GM19438 (cell line): ENCODE measurements around the gene TLR5.
"Not testable (repeated sequence)": the region's sequence is repeated elsewhere in the genome, so short reads cannot be mapped to it uniquely, and the experiment has no call there.

ENCODE experiments used
- ATAC-seq: cut with Tn5 transposase; IDR thresholded peaks from one replicate; pipeline ENCODE4 v1.9.1; 2021; ENCODE audit warnings: low read depth; ENCODE audit not compliant: unreplicated experiment

The TLR5 gene

GRCh38 chr1:223142795-223143536, at the start of gene TLR5:
TSS of gene TLR5 (minus strand) at chr1:223143248. CDS start at chr1:223113031, 30,217 bp downstream.
- ATAC-seq = peak; percentile 96

- no peak for ATAC-seq
These were observed 47.1 kb upstream of the TLR5 start for GRCh38 chr1:223189903-223190724.

GRCh38 chr1:223189525-223189902, 46.5 kb upstream of the TLR5 start:
- ATAC-seq = no peak

- no peak for ATAC-seq
These were observed 45.7 kb upstream of the TLR5 start for GRCh38 chr1:223188618-223189356.

GRCh38 chr1:223186800-223187199, 43.8 kb upstream of the TLR5 start:
- ATAC-seq = no peak

- ATAC-seq = no peak
These were observed 40.3 kb upstream of the TLR5 start for GRCh38 chr1:223183268-223183862.

- no peak for ATAC-seq
These were observed 37.8 kb upstream of the TLR5 start for GRCh38 chr1:223180731-223181321.

- ATAC-seq = no peak
These were observed 36.7 kb upstream of the TLR5 start for GRCh38 chr1:223179786-223180185.

GRCh38 chr1:223179280-223179679, 36.2 kb upstream of the TLR5 start:
- no peak for ATAC-seq

GRCh38 chr1:223177681-223178080, 34.6 kb upstream of the TLR5 start:
- ATAC-seq = no peak

GRCh38 chr1:223176437-223176836, 33.4 kb upstream of the TLR5 start:
- ATAC-seq = no peak

GRCh38 chr1:223175633-223176032, 32.6 kb upstream of the TLR5 start:
- ATAC-seq = no peak

- ATAC-seq = no peak
These were observed 32.0 kb upstream of the TLR5 start for GRCh38 chr1:223175032-223175431.

GRCh38 chr1:223169458-223169857, 26.4 kb upstream of the TLR5 start:
- ATAC-seq = not testable (repeated sequence)

GRCh38 chr1:223161321-223161720, 18.3 kb upstream of the TLR5 start:
- no peak for ATAC-seq

GRCh38 chr1:223156343-223156742, 13.3 kb upstream of the TLR5 start:
- no peak for ATAC-seq

- no peak for ATAC-seq
These were observed 12.1 kb upstream of the TLR5 start for GRCh38 chr1:223155153-223155552.

GRCh38 chr1:223153177-223154119, 10.4 kb upstream of the TLR5 start:
- ATAC-seq = no peak

- no peak for ATAC-seq
These were observed 9.4 kb upstream of the TLR5 start for GRCh38 chr1:223152399-223152798.
